Esophagus squamous epithelium (tissue), 5 donors: ENCODE results near the gene NR2C2. TPM values are rescaled to one million over a fixed set of nuclear protein-coding genes. Genes with fewer than 3 reads are reported as not detected.

ENCODE experiments used
- DNase-seq: peaks from one replicate; lab custom pipeline; 2025; lab: John Stamatoyannopoulos, UW
- H3K27ac ChIP-seq, 4 donors: fragments of 200-600 bp; sonication (generic); one replicate each; pipeline ENCODE4 v1.5.1; 2016 to 2019; ENCODE audit warnings: mild to moderate bottlenecking in 1 of 4
- H3K27me3 ChIP-seq, 4 donors: fragments of 200-600 bp; sonication (generic); 1 replicate in 3 of 4; 2 replicates in 1 of 4; pipeline versions ENCODE4 v1.5.1 to v1.6.0; 2017 to 2021; ENCODE audit warnings: antibody characterized with exemption in 1 of 4
- H3K36me3 ChIP-seq, 3 donors: fragments of 200-600 bp; sonication (generic); one replicate each; pipeline ENCODE4 v1.5.1; 2016 to 2019
- H3K4me1 ChIP-seq, 3 donors: fragments of 200-600 bp; sonication (generic); one replicate each; pipeline ENCODE4 v1.5.1; 2017 to 2019
- H3K4me3 ChIP-seq, 4 donors: fragments of 200-600 bp; sonication (generic); 1 replicate in 3 of 4; 2 replicates in 1 of 4; pipeline ENCODE4 v1.5.1; 2016 to 2019; ENCODE audit warnings: mild to moderate bottlenecking in 2 of 4, moderate library complexity in 1 of 4
- H3K9me3 ChIP-seq, 3 donors: fragments of 200-600 bp; sonication (generic); one replicate each; pipeline ENCODE4 v1.5.1; 2016 to 2019
- POLR2A ChIP-seq, 4 donors: fragments of 450-650 bp; IDR thresholded peaks; one replicate each; pipeline ENCODE4 v1.6.1; 2017; ENCODE audit warnings: antibody characterized with exemption in 4 of 4, mild to moderate bottlenecking in 4 of 4, moderate library complexity in 3 of 4
- WGBS, 2 donors: methylation state at CpG; one replicate each; pipeline ENCODE4 v1.1.5; 2018; 5-methylcytosine and 5-hydroxymethylcytosine counted together
- intact Hi-C: fragments of 100-400 bp; cut with DNase I; formaldehyde crosslinking; loops from one replicate; pipeline ENCODE4 v1.15.0; 2022
- total RNA-seq, 4 donors: library from RNA; depleted of rRNA; stranded (reverse); fragments of >200 nt; gene quantifications; one replicate each; pipeline ENCODE4 v1.1.0, GENCODE V29; 2016
- TF ChIP-seq, protein P1 (sequence below), 6 experiments: fragments of 450-650 bp in 4 of 6; fragments of 200-600 bp in 2 of 6; sonication (generic) in 2 of 6; IDR thresholded peaks; one replicate each; pipeline ENCODE4 v1.5.1; 2016 to 2019; ENCODE audit warnings: antibody characterized with exemption in 6 of 6, mild to moderate bottlenecking in 4 of 6, moderate library complexity in 4 of 6
- donor health status: DM: yes; HTN: yes; CAD: no.

NR2C2 gene
- total RNA-seq, 4 donors from 2014 or later: 14.1 to 37.2 (median 26.3) TPM

- Histone ChIP-seq H3K27me3 (no peaks in the 10 kb centered on the region), H3K4me3 (peak within 1 kb of the TSS; percentile 77 to 94 (median 84)), H3K27ac (peak within 1 kb of the TSS; percentile 83 to 91 (median 88)), H3K9me3 (no peaks in the 10 kb centered on the region), H3K36me3 (peaks cover 0 to 6% (median 0%) of the 10 kb centered on the region in 3 donors), H3K4me1 (peaks cover 7 to 23% (median 14%) of the 10 kb centered on the region in 3 donors)
- TF ChIP-seq, protein P1, sequence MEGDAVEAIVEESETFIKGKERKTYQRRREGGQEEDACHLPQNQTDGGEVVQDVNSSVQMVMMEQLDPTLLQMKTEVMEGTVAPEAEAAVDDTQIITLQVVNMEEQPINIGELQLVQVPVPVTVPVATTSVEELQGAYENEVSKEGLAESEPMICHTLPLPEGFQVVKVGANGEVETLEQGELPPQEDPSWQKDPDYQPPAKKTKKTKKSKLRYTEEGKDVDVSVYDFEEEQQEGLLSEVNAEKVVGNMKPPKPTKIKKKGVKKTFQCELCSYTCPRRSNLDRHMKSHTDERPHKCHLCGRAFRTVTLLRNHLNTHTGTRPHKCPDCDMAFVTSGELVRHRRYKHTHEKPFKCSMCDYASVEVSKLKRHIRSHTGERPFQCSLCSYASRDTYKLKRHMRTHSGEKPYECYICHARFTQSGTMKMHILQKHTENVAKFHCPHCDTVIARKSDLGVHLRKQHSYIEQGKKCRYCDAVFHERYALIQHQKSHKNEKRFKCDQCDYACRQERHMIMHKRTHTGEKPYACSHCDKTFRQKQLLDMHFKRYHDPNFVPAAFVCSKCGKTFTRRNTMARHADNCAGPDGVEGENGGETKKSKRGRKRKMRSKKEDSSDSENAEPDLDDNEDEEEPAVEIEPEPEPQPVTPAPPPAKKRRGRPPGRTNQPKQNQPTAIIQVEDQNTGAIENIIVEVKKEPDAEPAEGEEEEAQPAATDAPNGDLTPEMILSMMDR (IDR thresholded peaks at IDR 0.05): peak in 1 of 6 experiments; percentile 36
- peak in 3 of 4 donors; percentile 75 to 88 (median 83) for TF ChIP-seq POLR2A (IDR thresholded peaks at IDR 0.05)
- peak; percentile 58 for DNase-seq
- 0 to 4% methylated on average over 5 of the region's 69 CpGs for WGBS, 2 donors
- intact Hi-C loops: no loop called here
Measured at GRCh38 chr3:15064835-15065549, 117.6 kb downstream of the NR2C2 start, which contains the start of gene MRPS25. TSS of gene MRPS25 (minus strand) at chr3:15065315. CDS start at chr3:15065194, 121 bp downstream.

GRCh38 chr3:15065550-15066007, 118.2 kb downstream of the NR2C2 start:
- H3K27ac ChIP-seq: peak overlapping the region; percentile 83 to 91 (median 88)
- peak overlapping the region; percentile 77 to 94 (median 84) for H3K4me3 ChIP-seq
- peaks cover 0 to 7% (median 0%) of the 10 kb centered on the region in 3 donors for H3K36me3 ChIP-seq
- WGBS, 2 donors: 45 to 57% methylated on average over 11 of the region's 16 CpGs
- H3K4me1 ChIP-seq: peaks cover 7 to 23% (median 14%) of the 10 kb centered on the region in 3 donors
- H3K9me3 ChIP-seq: no peaks in the 10 kb centered on the region
- intact Hi-C loops: no loop called here
- H3K27me3 ChIP-seq: no peaks in the 10 kb centered on the region
- TF ChIP-seq POLR2A (IDR thresholded peaks at IDR 0.05): no peak
- TF ChIP-seq, protein P1 (IDR thresholded peaks at IDR 0.05): no peak
- DNase-seq: no peak

GRCh38 chr3:15066467-15066866, 119.1 kb downstream of the NR2C2 start:
- Histone ChIP-seq H3K27ac (no peak overlapping the region), H3K36me3 (peaks cover 0 to 16% (median under 1%) of the 10 kb centered on the region in 3 donors), H3K4me3 (no peak overlapping the region), H3K27me3 (no peaks in the 10 kb centered on the region), H3K9me3 (no peaks in the 10 kb centered on the region), H3K4me1 (peaks cover 7 to 23% (median 14%) of the 10 kb centered on the region in 3 donors)
- intact Hi-C loops: no loop called here
- DNase-seq: no peak
- 90 to 92% methylated on average over 3 of the region's 3 CpGs for WGBS, 2 donors
- TF ChIP-seq POLR2A (IDR thresholded peaks at IDR 0.05): no peak
- TF ChIP-seq, protein P1 (IDR thresholded peaks at IDR 0.05): no peak

- Histone ChIP-seq H3K36me3 (peaks cover 4 to 46% (median 21%) of the 10 kb centered on the region in 3 donors), H3K27me3 (no peaks in the 10 kb centered on the region), H3K4me3 (no peak overlapping the region), H3K4me1 (peaks cover 0 to 6% (median 0%) of the 10 kb centered on the region in 3 donors), H3K27ac (no peak overlapping the region), H3K9me3 (no peaks in the 10 kb centered on the region)
- TF ChIP-seq POLR2A (IDR thresholded peaks at IDR 0.05): no peak
- TF ChIP-seq, protein P1 (IDR thresholded peaks at IDR 0.05): no peak
- intact Hi-C loops: no loop called here
- DNase-seq: no peak
- 83 to 100% methylated on average over 1 of the region's 1 CpG for WGBS, 2 donors
Measured at GRCh38 chr3:15069441-15069840, 122.1 kb downstream of the NR2C2 start.

DNA sequence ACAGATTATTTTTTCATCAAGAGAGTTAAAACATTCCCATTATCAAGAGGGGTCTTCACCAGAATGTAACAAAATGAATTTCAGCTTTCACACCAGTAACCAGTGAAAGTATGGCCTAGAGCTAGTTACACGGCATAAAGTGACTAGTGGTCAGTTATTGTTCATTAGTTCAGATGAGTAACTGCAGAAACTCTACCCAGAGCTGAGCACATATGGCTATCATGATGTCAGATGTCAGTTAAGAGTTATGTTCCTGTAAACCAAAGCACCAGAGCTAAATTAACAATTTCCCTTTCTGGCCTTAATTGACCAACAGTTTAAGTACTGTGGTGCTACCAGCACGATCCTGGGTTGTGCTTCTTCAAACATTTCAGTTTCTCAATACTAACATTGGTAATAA, 124.3 kb downstream of the NR2C2 start:
- Histone ChIP-seq H3K4me1 (no peaks in the 10 kb centered on the region), H3K9me3 (no peaks in the 10 kb centered on the region), H3K4me3 (no peak overlapping the region), H3K27me3 (no peaks in the 10 kb centered on the region), H3K36me3 (peaks cover 10 to 69% (median 39%) of the 10 kb centered on the region in 3 donors), H3K27ac (no peak overlapping the region)
- no peak for TF ChIP-seq POLR2A (IDR thresholded peaks at IDR 0.05)
- TF ChIP-seq, protein P1 (IDR thresholded peaks at IDR 0.05): no peak
- DNase-seq: no peak
- WGBS, 2 donors: 72 to 90% methylated on average over 2 of the region's 2 CpGs
- intact Hi-C loops: no loop called here
